A549 (cell line): ENCODE results near the gene C12orf54. TPM values are rescaled to one million over a fixed set of nuclear protein-coding genes. Genes with fewer than 3 reads are reported as not detected.

Experiments
- ATAC-seq, 2 experiments: fragments of 200-7000 bp in 1 of 2; fragments of >200 bp in 1 of 2; cut with Nextera tagmentation in 1 of 2; cut with Tn5 transposase in 1 of 2; 3 replicates each; pipeline versions ENCODE4 v1.8.0 to v1.9.1; 2018 to 2020; ENCODE audit warnings: mild to moderate bottlenecking in 1 of 2, moderate library complexity in 1 of 2
- CTCF ChIA-PET: fragments of 300-600 bp; sonication (Branson Sonifier 250); formaldehyde crosslinking; extraction: SDS; loops from one replicate; lab custom pipeline; 2021; ENCODE audit warnings: antibody characterized with exemption, inconsistent platforms; lab: Yijun Ruan, JAX
- POLR2A ChIA-PET: fragments of 350-600 bp; formaldehyde crosslinking; extraction: SDS; loops from one replicate; lab custom pipeline; 2021; ENCODE audit warnings: antibody characterized with exemption, inconsistent platforms; lab: Yijun Ruan, JAX
- DNase-seq, 2 experiments: peaks; one replicate each; pipeline versions ENCODE4 v3.0.0 to v3.0.0-alpha.2; 2011 to 2016; ENCODE audit warnings: low read depth in 1 of 2, low spot score in 1 of 2
- FAIRE-seq: peaks from 2 replicates; lab custom pipeline; 2011; peaks lifted over from hg19 to GRCh38; lab: Jason Lieb, UNC
- H3K27ac ChIP-seq, 2 experiments: fragments of >200 bp; sonication (Bioruptor Twin); formaldehyde crosslinking; 3 replicates each; pipeline ENCODE4 v1.5.1; 2016 to 2017
- H3K4me1 ChIP-seq: fragments of >200 bp; sonication (Bioruptor Twin); formaldehyde crosslinking; 3 replicates; pipeline ENCODE4 v1.6.1; 2016
- H3K4me2 ChIP-seq: fragments of >200 bp; sonication (Bioruptor Twin); formaldehyde crosslinking; 3 replicates; pipeline ENCODE4 v1.6.1; 2016
- H3K4me3 ChIP-seq: fragments of >200 bp; sonication (Bioruptor Twin); formaldehyde crosslinking; 3 replicates; pipeline ENCODE4 v1.5.1; 2016
- H3K9me3 ChIP-seq: fragments of >200 bp; sonication (Bioruptor Twin); formaldehyde crosslinking; 3 replicates; pipeline ENCODE4 v1.6.1; 2016
- ATOH8 ChIP-seq: fragments of 250-450 bp; sonication (Bioruptor Pico); IDR thresholded peaks from 2 replicates; pipeline ENCODE4 v1.5.0; 2020; ENCODE audit warnings: low read depth, mild to moderate bottlenecking, moderate library complexity
- BHLHE40 ChIP-seq: IDR thresholded peaks from 2 replicates; pipeline ENCODE4 v1.6.1; 2012; ENCODE audit warnings: low read depth, low read length, inconsistent platforms
- CBX2 ChIP-seq: fragments of 200-600 bp; sonication (generic); IDR thresholded peaks from 2 replicates; pipeline ENCODE4 v1.6.1; 2016; ENCODE audit warnings: low read depth, mild to moderate bottlenecking, borderline replicate concordance
- CBX8 ChIP-seq: fragments of 200-600 bp; sonication (generic); IDR thresholded peaks from 2 replicates; pipeline ENCODE4 v1.6.1; 2016
- CHD4 ChIP-seq: fragments of 200-600 bp; sonication (generic); IDR thresholded peaks from 2 replicates; pipeline ENCODE4 v1.6.1; 2016; ENCODE audit warnings: antibody characterized with exemption, mild to moderate bottlenecking, borderline replicate concordance
- E2F6 ChIP-seq: IDR thresholded peaks from 2 replicates; pipeline ENCODE4 v1.6.1; 2012; ENCODE audit warnings: low read depth, borderline replicate concordance
- EHF ChIP-seq: fragments of 250-450 bp; sonication (Bioruptor Pico); IDR thresholded peaks from 2 replicates; pipeline ENCODE4 v1.5.0; 2020; ENCODE audit warnings: mild to moderate bottlenecking
- EHMT2 ChIP-seq: fragments of 200-600 bp; sonication (generic); IDR thresholded peaks from 2 replicates; pipeline ENCODE4 v1.6.1; 2016; ENCODE audit warnings: antibody characterized with exemption, low read depth, mild to moderate bottlenecking, moderate library complexity
- EP300 ChIP-seq, 2 experiments: fragments of >200 bp; sonication (Bioruptor Twin); formaldehyde crosslinking; IDR thresholded peaks; 2 replicates in 1 of 2; 3 replicates in 1 of 2; pipeline ENCODE4 v1.6.1; 2016 to 2017
- HEYL ChIP-seq: fragments of 250-450 bp; sonication (Bioruptor Pico); IDR thresholded peaks from 2 replicates; pipeline ENCODE4 v1.8.0; 2021; ENCODE audit warnings: mild to moderate bottlenecking, moderate library complexity
- HMGXB4 ChIP-seq: fragments of 250-450 bp; sonication (Bioruptor Pico); IDR thresholded peaks from 2 replicates; pipeline ENCODE4 v1.5.0; 2021; ENCODE audit warnings: mild to moderate bottlenecking, moderate library complexity, borderline replicate concordance
- HOXB5 ChIP-seq: fragments of 250-450 bp; sonication (Bioruptor Pico); IDR thresholded peaks from 2 replicates; pipeline ENCODE4 v1.5.0; 2020; ENCODE audit warnings: mild to moderate bottlenecking, moderate library complexity
- JUNB ChIP-seq: fragments of >200 bp; sonication (Bioruptor Twin); formaldehyde crosslinking; IDR thresholded peaks from 2 replicates; pipeline ENCODE4 v1.6.1; 2016
- KDM1A ChIP-seq: fragments of 200-600 bp; sonication (generic); IDR thresholded peaks from 2 replicates; pipeline ENCODE4 v1.6.1; 2016; ENCODE audit warnings: low read depth, mild to moderate bottlenecking
- MAZ ChIP-seq: fragments of 150-350 bp; IDR thresholded peaks from 2 replicates; pipeline ENCODE4 v1.6.1; 2014; ENCODE audit warnings: antibody characterized with exemption, low read depth, low read length, borderline replicate concordance
- NR3C1 ChIP-seq: fragments of >200 bp; sonication (Bioruptor Twin); formaldehyde crosslinking; IDR thresholded peaks from 3 replicates; pipeline ENCODE4 v1.6.1; 2017
- PHF8 ChIP-seq: fragments of 200-600 bp; sonication (generic); IDR thresholded peaks from 2 replicates; pipeline ENCODE4 v1.6.1; 2016; ENCODE audit warnings: low read depth, mild to moderate bottlenecking, antibody characterized with exemption, moderate library complexity, borderline replicate concordance
- RAD21 ChIP-seq, 2 experiments: fragments of >200 bp in 1 of 2; sonication (Bioruptor Twin) in 1 of 2; formaldehyde crosslinking in 1 of 2; IDR thresholded peaks in 1 of 2; conservative IDR thresholded peaks in 1 of 2; 2 replicates in 1 of 2; 3 replicates in 1 of 2; pipeline ENCODE4 v1.6.1; 2012 to 2018; ENCODE audit warnings: inconsistent platforms in 1 of 2
- REST ChIP-seq: fragments of 200-600 bp; sonication (generic); IDR thresholded peaks from 2 replicates; pipeline ENCODE4 v1.6.1; 2016; ENCODE audit warnings: antibody characterized with exemption, mild to moderate bottlenecking, moderate library complexity
- SMC3 ChIP-seq: fragments of >200 bp; sonication (Bioruptor Twin); formaldehyde crosslinking; IDR thresholded peaks from 3 replicates; pipeline ENCODE4 v1.6.1; 2018; ENCODE audit warnings: inconsistent platforms
- SREBF2 ChIP-seq: fragments of 450-650 bp; IDR thresholded peaks from 2 replicates; pipeline ENCODE4 v1.6.1; 2014; ENCODE audit warnings: mild to moderate bottlenecking, moderate library complexity
- ZC3H11A ChIP-seq: fragments of 450-650 bp; IDR thresholded peaks from 2 replicates; pipeline ENCODE4 v1.6.1; 2014; ENCODE audit warnings: antibody characterized with exemption, mild to moderate bottlenecking
- ZNF302 ChIP-seq: fragments of 250-450 bp; sonication (Bioruptor Pico); IDR thresholded peaks from 2 replicates; pipeline ENCODE4 v1.9.0; 2021; ENCODE audit warnings: inconsistent platforms, mild to moderate bottlenecking, moderate library complexity
- whole genome bisulfite sequencing: methylation state at CpG from one replicate; pipeline ENCODE4 v1.1.6; 2017; ENCODE audit errors: missing lambda C conversion rate; 5-methylcytosine and 5-hydroxymethylcytosine counted together
- polyA plus RNA-seq, 4 experiments: library from polyadenylated mRNA; depleted of rRNA in 3 of 4; stranded (reverse); fragments of >200 nt; fragmentation: RNase III in 1 of 4; extraction: RNeasy Plus Mini Kit Qiagen cat#74134 plus additional on column Dnase treatment in 1 of 4; gene quantifications; 2 replicates in 3 of 4; 3 replicates in 1 of 4; pipeline ENCODE4 v1.2.3, GENCODE V29; 2011 to 2017

Gene C12orf54
- polyA plus RNA-seq, 2 of the 4 experiments (the other 2 are of a cell fraction), result not detected

GRCh38 chr12:48527891-48528670 lies 45.8 kb downstream of the C12orf54 start (continued):
- no peak for TF ChIP-seq HMGXB4 (CRISPR knock-in tag)
- TF ChIP-seq EP300 (IDR thresholded peaks at IDR 0.05), result no peak
- TF ChIP-seq CBX8, result no peak

GRCh38 chr12:48532601-48533000 lies 50.3 kb downstream of the C12orf54 start:
- FAIRE-seq, result no peak
- no peak overlapping the region for H3K4me3 ChIP-seq
- peaks cover 4% of the 10 kb centered on the region; the same call in 2 of the 3 replicates for H3K9me3 ChIP-seq
- H3K4me2 ChIP-seq, result no peak overlapping the region
- no peak overlapping the region for H3K27ac ChIP-seq
- DNase-seq, result no peak
- ATAC-seq, result no peak
- TF ChIP-seq NR3C1, result no peak
- TF ChIP-seq REST, result no peak
- TF ChIP-seq EHMT2, result no peak
- TF ChIP-seq CBX2, result no peak
- TF ChIP-seq SMC3, result no peak
- TF ChIP-seq BHLHE40, result no peak
- no peak for TF ChIP-seq ATOH8 (CRISPR knock-in tag)
- TF ChIP-seq MAZ, result no peak
- TF ChIP-seq PHF8, result no peak
- no peak for TF ChIP-seq KDM1A
- no peak for TF ChIP-seq E2F6
- POLR2A ChIA-PET, result no interaction called here
- H3K4me1 ChIP-seq, result no peaks in the 10 kb centered on the region
- CTCF ChIA-PET, result interaction anchor here (2.0 to 2.2 kb wide), 2 partner anchors 9 to 86 kb away, joined by 4 to 8 read pairs; no protein-coding TSS in a partner anchor

GRCh38 chr12:48536602-48537001 lies 54.3 kb downstream of the C12orf54 start:
- Histone ChIP-seq H3K27ac (no peak overlapping the region), H3K9me3 (peaks cover 4% of the 10 kb centered on the region; the same call in 2 of the 3 replicates), H3K4me2 (no peak overlapping the region), H3K4me3 (no peak overlapping the region), H3K4me1 (no peaks in the 10 kb centered on the region)
- CTCF ChIA-PET, result interaction anchor here (1.3 kb wide), 1 partner anchor 82 kb away, joined by 3 read pairs; no protein-coding TSS in a partner anchor
- WGBS, result 0% methylated on average over 1 of the region's 1 CpG
- FAIRE-seq, result no peak
- DNase-seq, result no peak
- POLR2A ChIA-PET, result no interaction called here
- ATAC-seq, result no peak
- TF ChIP-seq CBX8 (no peak), PHF8 (no peak), SREBF2 (no peak), CBX2 (no peak), JUNB (no peak), HOXB5 (no peak), EHF (CRISPR knock-in tag) (no peak), ZNF302 (CRISPR knock-in tag) (no peak), RAD21 (conservative IDR thresholded peaks at IDR 0.05 in 1 of 2, IDR thresholded peaks at IDR 0.05 in 1 of 2) (no peak), NR3C1 (no peak), CHD4 (no peak), HMGXB4 (CRISPR knock-in tag) (no peak), HEYL (no peak), E2F6 (no peak), ZC3H11A (no peak)
